NCI-H128 (cell line): Measurements from ENCODE around the gene RNF11.

Experiments used
- DNase-seq: peaks from one replicate; lab custom pipeline; 2025; ENCODE audit not compliant: unreplicated experiment; lab: John Stamatoyannopoulos, UW

Gene RNF11

DNA sequence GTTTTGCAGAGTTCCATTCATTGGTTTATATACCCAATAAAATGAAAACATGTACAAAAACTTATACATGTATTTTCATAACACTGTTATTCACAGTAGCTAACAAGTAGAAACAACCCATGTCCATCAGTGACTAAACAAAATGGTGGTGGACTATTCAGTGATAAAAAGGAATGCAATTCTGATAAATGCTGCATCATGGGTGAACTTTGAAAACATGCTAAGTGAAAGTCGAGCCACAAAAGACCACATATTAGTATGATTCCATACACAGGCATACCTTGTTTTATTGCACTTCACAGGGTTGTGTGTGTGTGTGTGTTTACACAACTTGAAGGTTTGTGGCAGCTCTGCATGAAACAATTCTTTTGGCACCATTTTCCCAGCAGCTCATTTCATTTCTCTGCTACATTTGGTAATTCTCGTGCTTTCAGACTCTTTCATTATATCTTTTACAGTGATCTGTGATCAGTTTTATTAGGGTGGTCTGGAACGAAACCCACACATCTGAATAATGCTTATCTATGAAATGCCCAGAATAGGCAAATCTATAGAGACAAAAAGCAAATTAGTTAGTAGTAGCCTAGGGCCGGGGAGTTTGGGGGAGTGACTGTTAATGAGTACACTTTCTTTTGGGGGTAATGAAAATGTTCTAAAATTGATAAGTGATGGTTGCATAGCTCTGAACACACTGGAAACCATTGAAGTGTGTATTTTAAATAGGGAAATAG lies 27.2 kb downstream of the RNF11 start:
- no peak for DNase-seq

DNA sequence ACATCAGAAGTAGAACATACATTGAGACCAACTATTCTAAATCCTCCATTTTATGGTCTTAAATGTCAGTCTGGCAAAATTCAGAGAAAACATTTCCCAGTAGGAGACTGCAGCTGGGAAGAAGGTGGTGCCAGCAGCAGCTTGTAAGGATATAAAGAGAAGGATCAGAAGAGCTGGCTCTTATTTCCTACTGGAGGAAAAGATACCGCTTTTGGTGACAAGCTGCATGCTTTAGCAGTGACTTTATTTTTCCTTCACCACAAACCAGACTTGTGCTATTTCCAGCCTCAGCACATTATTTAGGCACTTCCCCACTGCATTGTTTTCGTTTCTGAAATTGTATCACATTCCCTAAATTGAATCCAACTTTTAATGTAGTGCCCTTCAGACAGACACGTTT lies 28.4 kb downstream of the RNF11 start:
- DNase-seq: no peak

DNA sequence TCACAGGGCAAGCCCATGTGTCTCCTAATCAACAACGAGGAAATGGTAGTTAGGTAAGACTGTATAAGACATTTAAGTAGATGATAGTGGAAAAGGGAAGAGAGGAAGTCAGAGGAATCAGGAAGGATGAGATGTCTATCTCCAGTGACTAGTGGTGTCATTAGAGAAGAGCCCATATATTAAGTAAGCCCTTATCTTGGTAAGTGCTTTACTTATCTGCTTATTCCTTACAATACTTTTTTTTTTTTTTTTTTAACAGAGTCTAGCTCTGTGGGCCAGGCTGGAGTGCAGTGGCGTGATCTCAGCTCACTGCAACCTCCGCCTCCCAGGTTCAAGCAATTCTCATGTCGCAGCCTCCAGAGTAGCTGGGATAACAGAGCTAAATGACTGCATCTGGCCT lies 29.5 kb downstream of the RNF11 start:
- DNase-seq: no peak

DNA sequence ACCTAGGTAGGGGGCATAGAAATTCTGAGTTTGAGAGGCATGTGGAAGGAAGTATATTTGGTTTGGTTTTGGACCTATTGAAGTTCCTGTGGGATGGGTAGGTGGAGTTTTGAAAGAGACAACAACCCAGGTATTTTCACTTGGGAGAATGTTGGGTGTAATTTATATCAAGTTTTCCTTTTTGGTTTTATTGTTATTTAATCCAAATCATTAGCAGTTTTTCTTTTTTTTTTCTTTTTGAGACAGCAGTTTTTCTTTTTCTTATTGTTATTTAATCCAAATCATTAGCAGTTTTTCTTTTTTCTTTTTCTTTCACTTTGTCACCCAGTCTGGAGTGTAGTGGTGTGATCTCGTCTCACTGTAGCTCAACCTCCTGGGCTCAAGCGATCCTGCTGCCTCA lies 30.1 kb downstream of the RNF11 start:
- DNase-seq: no peak

DNA sequence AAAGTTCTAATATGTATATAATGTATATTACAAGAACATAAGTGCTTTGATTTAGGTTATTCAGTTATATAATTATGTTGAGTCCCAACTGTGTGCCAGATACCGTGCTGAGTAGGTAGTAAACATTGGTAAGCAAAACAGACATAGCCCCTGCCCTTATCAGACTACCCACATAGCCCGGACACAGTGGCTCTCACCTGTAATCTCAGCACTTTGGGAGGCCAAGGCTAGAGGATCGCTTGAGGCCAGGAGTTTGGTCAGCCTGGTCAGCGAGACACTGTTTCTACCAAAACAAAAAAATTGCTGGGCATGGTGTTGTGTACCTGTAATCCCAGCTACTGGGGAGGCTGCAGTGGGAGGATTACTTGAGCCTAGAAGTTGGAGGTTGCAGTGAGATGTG lies 30.7 kb downstream of the RNF11 start:
- no peak for DNase-seq

DNA sequence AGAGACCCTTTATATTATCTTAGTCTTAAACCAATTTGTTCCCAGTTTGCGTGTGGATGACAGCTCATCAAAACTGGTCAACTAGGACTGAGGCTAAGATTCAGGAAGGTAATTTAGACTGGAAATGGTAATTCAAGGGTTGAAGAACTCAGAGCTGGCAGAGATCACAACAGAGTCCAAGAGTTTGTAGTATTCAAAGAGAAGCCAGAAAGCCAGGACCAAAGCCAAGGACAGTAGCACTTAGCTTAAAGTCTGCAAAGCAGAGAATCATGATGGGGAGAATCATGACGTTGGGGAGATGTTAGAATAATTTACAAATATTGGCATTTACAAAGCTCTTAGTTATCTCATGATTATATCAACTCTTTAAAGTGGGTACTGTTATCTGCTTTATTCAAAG lies 32.6 kb downstream of the RNF11 start:
- no peak for DNase-seq

DNA sequence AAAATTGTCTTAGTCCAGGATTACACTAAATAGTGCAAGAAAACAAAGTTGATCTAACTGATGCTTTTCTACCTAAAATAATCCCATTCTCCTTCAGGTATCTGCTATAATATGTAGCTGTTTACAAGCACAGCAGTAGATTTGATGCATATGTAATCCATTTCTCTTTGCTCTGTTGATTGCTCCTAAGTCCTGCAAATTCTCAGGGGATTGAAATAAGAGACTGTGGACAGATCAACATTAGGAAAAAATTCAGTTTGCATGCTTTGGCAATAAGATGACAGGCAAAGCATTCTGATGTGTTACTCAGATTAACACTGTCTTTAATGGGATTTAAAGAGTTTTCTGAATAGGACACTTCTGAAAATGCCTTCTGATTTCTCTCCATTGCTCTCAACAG lies 34.7 kb downstream of the RNF11 start:
- no peak for DNase-seq

DNA sequence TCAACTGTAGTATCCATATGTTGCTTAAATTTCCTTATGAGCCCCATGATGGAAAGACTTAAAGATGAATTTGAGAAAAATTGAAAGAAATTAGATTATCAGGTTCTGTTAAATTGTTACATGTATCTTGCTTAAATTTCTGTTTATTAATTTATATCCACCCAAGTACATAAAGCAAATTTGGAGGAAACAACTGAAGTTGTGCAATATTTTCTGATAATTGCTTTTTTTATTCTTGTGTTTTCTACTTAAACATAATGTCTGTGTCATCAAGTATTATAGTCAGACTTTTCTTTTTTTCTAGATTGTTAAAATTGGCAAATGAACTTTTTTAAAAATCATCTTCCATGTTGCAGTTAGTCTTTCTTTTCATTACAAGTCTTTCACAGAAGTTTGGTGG lies 36.8 kb downstream of the RNF11 start:
- DNase-seq: no peak

DNA sequence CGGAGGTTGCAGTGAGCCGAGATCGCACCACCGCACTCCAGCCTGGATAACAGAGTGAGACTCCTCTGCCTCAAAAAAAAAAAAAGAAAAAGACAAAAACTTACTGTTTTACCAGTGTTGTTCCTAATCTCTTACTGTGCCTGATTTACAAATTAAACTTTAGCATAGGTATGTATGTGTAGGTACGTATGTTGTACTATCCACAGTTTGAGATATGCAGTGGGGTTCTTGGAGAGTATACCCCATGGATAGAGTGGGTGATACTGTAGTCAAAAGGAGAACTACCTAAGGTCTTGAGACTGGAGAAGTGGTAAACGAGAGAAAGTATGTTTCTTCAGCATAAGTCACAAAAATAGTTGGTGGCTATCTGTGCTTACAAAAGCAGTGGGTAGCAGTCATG lies 38.6 kb downstream of the RNF11 start:
- no peak for DNase-seq

DNA sequence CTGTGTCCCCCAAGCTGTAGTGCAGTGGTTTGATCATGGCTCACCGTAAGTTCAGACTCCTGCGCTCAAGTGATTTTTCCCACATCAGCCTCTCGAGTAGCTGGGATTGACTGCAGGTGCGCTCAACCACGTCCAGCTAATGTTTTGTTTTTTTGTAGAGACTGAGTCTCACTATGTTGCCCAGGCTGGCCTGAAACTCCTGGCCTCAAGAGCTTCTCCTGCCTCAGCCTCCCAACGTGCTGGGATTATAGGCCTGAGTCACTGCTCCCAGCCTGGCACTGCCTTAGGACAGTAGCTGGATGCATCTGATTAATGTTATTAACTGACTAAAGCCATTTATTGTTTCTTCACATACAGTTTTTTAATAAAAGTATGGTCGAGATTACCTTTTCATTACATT lies 40.2 kb downstream of the RNF11 start:
- no peak for DNase-seq

DNA sequence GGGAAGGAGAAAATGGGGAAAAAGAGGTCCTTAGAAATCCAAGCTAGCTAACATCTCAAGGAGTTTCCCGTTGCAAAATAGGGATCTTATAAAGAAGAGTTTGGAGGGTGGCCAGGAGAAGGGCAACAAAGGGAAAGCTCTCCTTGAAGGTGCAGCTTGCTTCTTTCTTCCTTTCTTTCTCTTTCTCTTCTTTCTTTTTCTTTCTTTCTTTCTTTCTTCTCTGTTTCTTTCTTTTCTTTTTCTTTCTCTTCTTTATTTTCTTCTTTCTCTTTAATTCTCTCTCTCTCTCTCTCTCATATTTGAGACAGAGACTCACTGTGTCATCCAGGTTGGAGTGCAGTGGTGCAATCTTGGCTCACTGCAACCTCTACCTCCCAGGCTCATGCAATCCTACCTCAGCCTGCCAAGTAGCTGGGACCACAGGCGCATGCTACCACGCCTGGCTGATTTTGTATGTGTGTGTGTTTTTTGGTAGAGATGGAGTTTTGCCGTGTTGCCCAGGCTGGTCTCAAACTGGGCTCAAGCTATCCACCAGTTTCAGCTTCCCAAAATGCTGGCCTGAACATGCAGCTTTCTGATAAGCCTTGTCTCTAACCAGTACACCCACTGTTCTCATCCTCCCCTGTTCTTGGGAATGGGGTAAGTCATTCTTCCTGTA lies 44.4 kb downstream of the RNF11 start:
- DNase-seq: no peak

DNA sequence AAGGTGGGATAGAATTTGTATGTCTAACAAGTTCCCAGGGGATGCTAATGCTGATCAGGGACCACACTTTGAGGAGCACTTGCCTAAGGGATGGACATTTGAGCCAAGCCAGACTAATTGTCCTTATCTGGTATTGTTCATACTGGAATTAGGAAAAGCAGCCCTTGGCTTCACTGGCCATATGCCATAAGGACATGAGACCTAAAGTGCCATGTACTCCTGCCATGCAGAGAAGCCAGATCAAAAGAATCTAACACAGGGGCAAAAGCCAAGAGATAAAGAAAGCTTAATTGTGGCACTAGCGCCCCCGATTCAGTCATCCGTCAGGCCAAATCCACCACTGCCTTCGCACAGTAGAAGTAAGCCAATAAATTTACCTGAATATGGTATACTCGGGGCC lies 45.7 kb downstream of the RNF11 start:
- DNase-seq: no peak

DNA sequence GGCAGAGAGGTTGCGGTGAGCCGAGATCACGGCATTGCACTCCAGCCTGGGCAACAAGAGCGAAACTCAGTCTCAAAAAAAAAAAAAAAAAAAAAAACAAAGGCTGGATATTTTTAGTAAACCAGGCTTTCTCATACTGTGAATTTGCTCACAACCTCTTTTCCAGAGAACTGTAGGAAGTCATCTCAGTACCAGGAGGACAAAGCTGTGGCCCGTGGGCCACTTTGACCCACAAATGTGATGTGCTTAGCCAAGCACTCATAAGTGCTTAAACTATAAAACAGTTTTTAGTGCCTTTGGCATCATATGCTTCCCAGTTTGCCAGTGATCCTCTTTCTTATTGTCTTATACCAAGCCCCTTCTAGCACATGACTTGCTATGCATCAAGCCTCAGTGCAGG lies 46.5 kb downstream of the RNF11 start:
- no peak for DNase-seq

DNA sequence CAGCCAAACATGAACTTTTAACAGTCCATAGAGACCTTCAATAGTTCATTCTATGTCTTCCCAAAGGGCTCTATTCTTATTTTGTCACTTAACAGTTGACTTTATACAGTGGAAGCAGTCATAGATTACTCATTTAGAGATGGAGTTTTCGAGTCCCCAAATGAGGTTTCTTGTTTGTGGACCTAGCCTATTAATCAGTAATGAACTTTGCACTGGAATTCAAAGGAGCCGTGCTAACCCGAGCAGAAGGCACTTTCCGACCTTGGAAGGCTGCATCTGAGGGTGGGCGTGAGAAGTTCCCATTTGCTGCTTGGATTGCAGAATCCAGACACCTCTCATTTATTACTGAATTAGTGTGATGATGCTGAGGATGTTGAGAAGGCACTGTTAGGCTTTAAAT lies 47.9 kb downstream of the RNF11 start:
- DNase-seq: no peak

DNA sequence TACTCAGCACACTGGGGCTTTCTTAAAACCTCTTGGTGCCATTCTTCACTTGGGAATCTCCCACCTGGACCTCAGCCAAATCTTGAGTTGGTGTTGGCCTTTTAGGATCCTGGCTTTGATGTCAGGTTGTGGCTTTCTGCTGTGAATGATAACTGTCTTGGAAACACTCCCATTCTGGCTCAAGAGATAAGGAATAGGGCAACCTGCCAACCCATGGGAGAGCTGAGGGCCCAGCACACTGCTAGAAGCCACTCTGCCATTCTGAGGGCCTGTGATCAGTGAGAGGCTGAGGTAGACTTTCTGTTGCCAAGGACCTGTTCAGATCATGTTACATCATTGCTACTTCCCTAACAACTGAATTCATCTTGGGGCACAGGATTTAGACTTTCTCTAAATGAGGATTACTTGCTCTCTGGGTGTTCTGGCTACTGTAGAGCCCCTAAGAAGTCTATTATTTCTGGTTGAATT lies 48.4 kb downstream of the RNF11 start:
- DNase-seq: peak; percentile 78

DNA sequence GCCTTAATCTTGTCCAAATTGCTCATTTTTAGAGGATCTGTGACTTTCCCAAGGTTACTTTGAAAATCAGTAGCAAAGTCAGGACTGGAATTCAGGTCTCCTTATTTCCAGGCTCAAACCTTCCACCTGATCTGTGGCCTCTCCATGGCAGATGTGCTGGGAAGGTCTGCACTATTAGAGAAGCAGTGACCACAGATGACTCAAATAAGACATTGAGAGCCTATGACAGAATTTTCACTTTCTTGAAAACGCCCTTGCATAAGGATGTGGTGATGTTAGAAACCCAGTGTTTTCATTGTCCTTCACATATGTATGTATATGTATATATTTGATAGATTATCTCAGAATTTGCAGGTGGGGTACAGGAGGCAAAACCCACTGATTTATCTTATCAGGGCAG lies 49.0 kb downstream of the RNF11 start:
- no peak for DNase-seq

DNA sequence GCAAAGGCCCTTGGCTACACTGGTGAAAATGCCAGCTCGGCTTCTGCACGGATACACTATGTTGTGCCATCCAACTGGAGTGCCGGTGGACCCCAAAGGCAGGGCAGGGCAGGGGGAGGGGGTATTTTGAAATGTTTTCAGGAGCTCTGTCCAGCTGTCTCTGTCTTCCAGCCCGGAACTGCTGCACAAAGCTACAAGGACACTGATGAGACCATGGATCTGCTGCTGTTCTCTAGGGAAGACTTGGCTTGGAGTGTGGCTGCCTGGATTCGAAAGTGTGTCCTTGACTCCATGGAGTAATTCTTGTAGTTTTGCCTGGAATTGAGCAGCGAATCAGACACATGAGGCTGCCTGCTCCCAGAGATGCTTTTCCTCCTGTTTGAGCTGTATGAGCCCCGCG lies 51.9 kb downstream of the RNF11 start:
- no peak for DNase-seq

DNA sequence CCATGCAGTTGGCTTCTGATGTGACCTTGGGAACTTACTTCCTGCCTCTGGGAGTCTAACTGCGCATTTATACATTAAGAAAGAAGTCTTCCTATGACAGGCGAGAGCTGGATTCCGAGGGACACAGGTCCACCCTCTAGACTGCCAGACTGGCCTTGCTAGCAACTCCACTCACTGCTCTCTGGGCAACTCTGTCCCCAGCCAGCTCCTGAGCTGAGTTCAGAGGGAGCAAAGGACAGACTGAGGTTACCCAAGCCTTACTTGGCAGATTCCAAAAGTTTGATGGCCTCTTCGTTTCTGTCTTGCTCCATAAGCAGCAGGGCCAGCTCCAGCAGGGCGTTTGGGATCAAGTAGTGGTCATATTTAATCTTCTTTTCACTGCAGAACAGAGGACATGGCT lies 52.5 kb downstream of the RNF11 start:
- no peak for DNase-seq

DNA sequence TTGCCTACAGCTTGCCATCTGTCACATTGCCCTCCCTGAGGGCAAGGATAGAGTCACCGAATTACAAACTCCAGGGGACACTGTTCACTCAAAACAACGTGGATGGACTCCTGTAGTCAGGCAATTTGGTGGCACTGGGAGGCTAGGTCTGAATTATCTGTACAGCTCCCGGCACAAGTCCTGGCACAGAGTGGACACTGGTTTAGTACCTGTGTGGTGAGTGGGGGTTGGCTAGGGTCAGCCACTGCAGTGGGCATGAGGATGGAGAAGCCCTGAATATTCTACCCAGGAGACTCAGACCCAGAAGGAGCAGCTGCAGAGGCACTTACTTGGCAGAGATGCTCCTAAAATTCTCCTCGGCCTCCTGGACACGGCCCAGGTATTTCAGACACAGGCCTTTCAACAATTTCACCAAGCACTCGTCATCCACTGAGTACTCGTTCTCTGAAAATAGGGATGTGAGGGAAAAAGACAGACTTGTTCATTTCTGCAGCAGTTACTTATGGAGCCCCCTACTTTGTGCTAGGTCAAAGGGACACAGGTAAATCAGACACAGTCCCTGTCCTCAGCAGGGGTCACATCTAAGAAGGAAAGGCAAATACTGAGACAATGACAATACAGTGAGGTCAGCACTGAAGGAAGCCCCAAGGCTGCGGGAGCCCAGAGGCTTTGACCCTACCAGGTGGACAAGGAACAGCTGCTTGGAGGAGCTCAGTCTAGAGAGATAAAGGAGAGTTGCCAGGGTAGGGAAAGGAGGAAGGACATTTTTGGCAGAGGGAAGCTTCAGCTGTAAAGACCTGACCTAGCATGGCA lies 53.8 kb downstream of the RNF11 start:
- no peak for DNase-seq

DNA sequence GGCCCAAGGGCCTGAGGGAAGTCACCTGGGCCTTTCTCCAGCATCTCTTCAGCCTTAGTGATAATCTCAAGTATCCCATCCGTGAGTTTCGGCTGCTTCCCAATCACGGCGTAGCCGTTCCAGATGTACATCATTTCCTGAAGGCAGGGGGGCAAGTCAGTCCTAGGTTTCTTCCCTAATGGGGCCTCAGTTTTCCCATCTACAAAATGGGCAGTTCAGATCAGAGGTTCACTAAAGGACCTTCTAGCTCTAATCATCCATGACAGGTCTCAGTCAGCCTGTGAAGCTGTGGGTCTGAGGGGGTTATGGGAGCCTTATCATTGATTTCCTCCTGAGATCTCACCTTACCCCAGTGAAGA lies 54.4 kb downstream of the RNF11 start:
- DNase-seq: no peak

DNA sequence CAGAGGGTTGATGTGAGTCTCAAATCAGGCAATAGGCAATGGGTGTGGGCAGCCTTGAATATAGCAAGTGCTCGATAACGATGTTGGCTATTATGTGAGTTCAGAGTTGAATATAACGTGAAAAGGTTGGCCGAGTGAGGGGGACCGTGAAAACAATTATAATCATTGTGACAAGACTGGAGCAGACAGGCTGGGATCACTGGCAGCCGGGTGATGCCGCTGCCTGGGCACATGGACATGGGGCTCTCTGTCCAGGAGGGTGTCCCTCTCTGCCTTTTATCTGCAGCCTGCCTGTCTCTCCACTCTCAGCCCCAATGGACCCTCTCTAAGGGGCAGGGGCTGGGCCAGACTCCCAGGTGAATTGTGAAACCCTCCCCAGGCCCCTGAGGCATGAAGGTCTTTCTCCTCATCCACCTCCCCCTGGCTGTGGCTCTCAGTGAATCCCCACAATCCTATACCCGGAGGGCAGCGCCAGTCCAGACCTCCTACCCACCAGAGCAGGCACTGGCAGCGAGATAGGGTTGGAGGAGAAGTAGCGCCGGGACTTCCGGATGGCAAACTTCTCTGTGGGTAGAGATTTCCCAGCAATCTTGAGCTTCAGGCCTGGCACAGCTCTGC lies 57.9 kb downstream of the RNF11 start:
- no peak for DNase-seq
